ACHN (cell line): ENCODE results near the gene ANKRD52.
A peak's percentile ranks its signal among the peaks of the same experiment; 100 is the strongest.

ENCODE experiments used
- DNase-seq: peaks from one replicate; pipeline ENCODE4 v3.0.0-alpha.2; 2015
- in situ Hi-C: cut with HindIII; loops from 2 replicates; pipeline ENCODE4 v1.10.0; 2017; ENCODE audit warnings: low sequenced_read_pairs, low pct_ligation_motif_present, low pct_unique_long_range_greater_than_20kb

ANKRD52 gene

GRCh38 chr12:56252649-56253048 lies 5.5 kb downstream of the ANKRD52 start:
- in situ Hi-C loops: no loop called here
- DNase-seq: no peak

- in situ Hi-C loops: no loop called here
- no peak for DNase-seq
Observed at GRCh38 chr12:56248711-56249110, 9.5 kb downstream of the ANKRD52 start.

GRCh38 chr12:56247923-56248322 lies 10.3 kb downstream of the ANKRD52 start:
- in situ Hi-C loops: no loop called here
- DNase-seq: no peak

- in situ Hi-C loops: no loop called here
- no peak for DNase-seq
Observed at GRCh38 chr12:56244494-56244893, 13.7 kb downstream of the ANKRD52 start.

GRCh38 chr12:56243731-56244181 lies 14.4 kb downstream of the ANKRD52 start:
- DNase-seq: no peak
- in situ Hi-C loops: no loop called here

GRCh38 chr12:56242986-56243385 lies 15.2 kb downstream of the ANKRD52 start:
- no peak for DNase-seq
- in situ Hi-C loops: no loop called here

- DNase-seq: no peak
- in situ Hi-C loops: no loop called here
Observed at GRCh38 chr12:56241424-56242303, 16.5 kb downstream of the ANKRD52 start.

GRCh38 chr12:56237552-56237951 lies 20.6 kb downstream of the ANKRD52 start:
- DNase-seq: no peak
- in situ Hi-C loops: no loop called here

GRCh38 chr12:56236985-56237384 lies 21.2 kb downstream of the ANKRD52 start:
- DNase-seq: no peak
- in situ Hi-C loops: no loop called here

GRCh38 chr12:56236091-56236490 lies 22.1 kb downstream of the ANKRD52 start:
- in situ Hi-C loops: no loop called here
- DNase-seq: no peak

GRCh38 chr12:56234746-56235436 lies 23.3 kb downstream of the ANKRD52 start:
- no peak for DNase-seq
- in situ Hi-C loops: no loop called here

GRCh38 chr12:56231184-56231582 lies 27.0 kb downstream of the ANKRD52 start:
- no peak for DNase-seq
- in situ Hi-C loops: no loop called here

GRCh38 chr12:56230432-56231183 lies 27.6 kb downstream of the ANKRD52 start:
- no peak for DNase-seq
- in situ Hi-C loops: no loop called here

- in situ Hi-C loops: no loop called here
- no peak for DNase-seq
Observed at GRCh38 chr12:56229916-56230431, 28.2 kb downstream of the ANKRD52 start, which contains the start of gene SLC39A5. Gene SLC39A5, plus strand, starts transcription at chr12:56230051. Its CDS starts 1,224 bp downstream, at chr12:56231275.

GRCh38 chr12:56229082-56229481 lies 29.1 kb downstream of the ANKRD52 start:
- in situ Hi-C loops: no loop called here

GRCh38 chr12:56224954-56225353 lies 33.2 kb downstream of the ANKRD52 start:
- in situ Hi-C loops: no loop called here
- DNase-seq: no peak

More at GRCh38 chr12:56229082-56229481, 29.1 kb downstream of the ANKRD52 start:
- DNase-seq: no peak

GRCh38 chr12:56224102-56224701 lies 34.0 kb downstream of the ANKRD52 start, which contains the start of gene NABP2:
Gene NABP2, plus strand, starts transcription at chr12:56224342. Its CDS starts 515 bp downstream, at chr12:56224857.
- peak; percentile 100 for DNase-seq
- in situ Hi-C loops: no loop called here

GRCh38 chr12:56223571-56224101 lies 34.5 kb downstream of the ANKRD52 start:
- in situ Hi-C loops: no loop called here
- no peak for DNase-seq
